ENCODE data around the gene GDF11. TPM values are rescaled to one million over a fixed set of nuclear protein-coding genes. Genes with fewer than 3 reads are reported as not detected.

GDF11 gene
- total and polyA plus RNA-seq, 2 donors, result 5.6 to 11.0 TPM

- no peak overlapping the region for H3K4me3 ChIP-seq (ENCODE audit: low read depth, low read length)
- H3K36me3 ChIP-seq (ENCODE audit: insufficient read depth), result peaks cover 5% of the 10 kb centered on the region
- H3K27ac ChIP-seq (ENCODE audit: low read depth), result no peak overlapping the region
- no peaks in the 10 kb centered on the region for H3K4me1 ChIP-seq (ENCODE audit: insufficient read depth)
- no peak for DNase-seq (ENCODE audit: extremely low spot score)
Observed at GRCh38 chr12:55795950-55796349, 53.0 kb downstream of the GDF11 start.

- DNase-seq (ENCODE audit: extremely low spot score), result peak; percentile 21
- Histone ChIP-seq H3K4me1 (ENCODE audit: insufficient read depth) (no peaks in the 10 kb centered on the region), H3K27ac (ENCODE audit: low read depth) (no peak overlapping the region), H3K36me3 (ENCODE audit: insufficient read depth) (peaks cover 5% of the 10 kb centered on the region), H3K4me3 (ENCODE audit: low read depth, low read length) (no peak overlapping the region)
- 43% methylated on average over 5 of the region's 5 CpGs for WGBS
Observed at GRCh38 chr12:55797068-55797467, 54.1 kb downstream of the GDF11 start.

- H3K27ac ChIP-seq (ENCODE audit: low read depth), result no peak overlapping the region
- 74% methylated on average over 4 of the region's 4 CpGs for WGBS
- no peak for DNase-seq (ENCODE audit: extremely low spot score)
- H3K4me3 ChIP-seq (ENCODE audit: low read depth, low read length), result no peak overlapping the region
- H3K4me1 ChIP-seq (ENCODE audit: insufficient read depth), result no peaks in the 10 kb centered on the region
- peaks cover 5% of the 10 kb centered on the region for H3K36me3 ChIP-seq (ENCODE audit: insufficient read depth)
Observed at GRCh38 chr12:55797550-55797949, 54.6 kb downstream of the GDF11 start.

Small RNA genes within 50 kb of the gene (small RNA-seq; reads per million reads assigned to genes)
- not detected for gene AC009779.1
- gene RF00017, result not detected

Other genes with a start within 250 kb of the GDF11 start
- not detected for gene OR6C4, start 193.5 kb upstream of the GDF11 start, total RNA-seq
- gene OR6C4, start 193.5 kb upstream of the GDF11 start, polyA plus RNA-seq, result not detected
- gene OR2AP1, start 170.7 kb upstream of the GDF11 start, total RNA-seq, result not detected
- not detected for gene OR2AP1, start 170.7 kb upstream of the GDF11 start, polyA plus RNA-seq
- not detected for gene OR10P1, start 106.2 kb upstream of the GDF11 start, total RNA-seq
- gene OR10P1, start 106.2 kb upstream of the GDF11 start, polyA plus RNA-seq, result not detected
- 36.0 TPM for gene ITGA7, start 35.2 kb upstream of the GDF11 start, total RNA-seq
- 87.5 TPM for gene ITGA7, start 35.2 kb upstream of the GDF11 start, polyA plus RNA-seq
- gene BLOC1S1, start 27.1 kb upstream of the GDF11 start, total RNA-seq, result 48.4 TPM
- gene BLOC1S1, start 27.1 kb upstream of the GDF11 start, polyA plus RNA-seq, result 237 TPM
- 8.1 TPM for gene RDH5, start 22.7 kb upstream of the GDF11 start, total RNA-seq
- 8.7 TPM for gene RDH5, start 22.7 kb upstream of the GDF11 start, polyA plus RNA-seq
- gene CD63, start 14.1 kb upstream of the GDF11 start, total RNA-seq, result 682 TPM
- gene CD63, start 14.1 kb upstream of the GDF11 start, polyA plus RNA-seq, result 1,016 TPM
- 86.2 TPM for gene SARNP, start 74.6 kb downstream of the GDF11 start, total RNA-seq
- 76.0 TPM for gene SARNP, start 74.6 kb downstream of the GDF11 start, polyA plus RNA-seq
- 8.4 TPM for gene ORMDL2, start 74.9 kb downstream of the GDF11 start, total RNA-seq
- gene ORMDL2, start 74.9 kb downstream of the GDF11 start, polyA plus RNA-seq, result 37.3 TPM
- 24.6 TPM for gene DNAJC14, start 86.5 kb downstream of the GDF11 start, total RNA-seq
- 26.2 TPM for gene DNAJC14, start 86.5 kb downstream of the GDF11 start, polyA plus RNA-seq
- gene MMP19, start 99.8 kb downstream of the GDF11 start, total RNA-seq, result 4.3 TPM
- 21.8 TPM for gene MMP19, start 99.8 kb downstream of the GDF11 start, polyA plus RNA-seq
- gene PYM1, start 184.8 kb downstream of the GDF11 start, total RNA-seq, result 20.1 TPM
- gene PYM1, start 184.8 kb downstream of the GDF11 start, polyA plus RNA-seq, result 31.1 TPM
- gene DGKA, start 188.0 kb downstream of the GDF11 start, total RNA-seq, result 33.6 TPM
- 31.7 TPM for gene DGKA, start 188.0 kb downstream of the GDF11 start, polyA plus RNA-seq
- 1.5 TPM for gene PMEL, start 222.9 kb downstream of the GDF11 start, total RNA-seq
- 0.89 TPM for gene PMEL, start 222.9 kb downstream of the GDF11 start, polyA plus RNA-seq
- 32.3 TPM for gene CDK2, start 223.7 kb downstream of the GDF11 start, total RNA-seq
- gene CDK2, start 223.7 kb downstream of the GDF11 start, polyA plus RNA-seq, result 33.6 TPM
- 57.5 TPM for gene RAB5B, start 231.0 kb downstream of the GDF11 start, total RNA-seq
- 114 TPM for gene RAB5B, start 231.0 kb downstream of the GDF11 start, polyA plus RNA-seq

All from urinary bladder (tissue), 4 donors.